HepG2 (cell line): ENCODE results near the gene ACVR2A. TPM values are rescaled to one million over a fixed set of nuclear protein-coding genes. Genes with fewer than 3 reads are reported as not detected.

Experiments used
- BCL6 ChIP-seq: IDR thresholded peaks from 2 replicates; pipeline ENCODE4 v1.6.1; 2016; ENCODE audit warnings: missing genetic modification reagents, missing compliant biosample characterization
- CCAR2 ChIP-seq: fragments of 200-400 bp; formaldehyde crosslinking; optimal IDR thresholded peaks from 2 replicates; pipeline ENCODE3; 2018; ENCODE audit warnings: low read depth, mild to moderate bottlenecking, low read length, moderate library complexity
- FOXJ3 ChIP-seq: sonication (generic); formaldehyde crosslinking; IDR thresholded peaks from 2 replicates; pipeline ENCODE4 v1.4.0; 2020; ENCODE audit warnings: missing genetic modification reagents, mild to moderate bottlenecking, borderline replicate concordance
- FOXK2 ChIP-seq: fragments of 450-650 bp; IDR thresholded peaks from 2 replicates; pipeline ENCODE4 v1.6.1; 2016
- FUBP1 ChIP-seq: sonication (generic); formaldehyde crosslinking; IDR thresholded peaks from 2 replicates; pipeline ENCODE4 v1.5.1; 2020; ENCODE audit warnings: missing genetic modification reagents, mild to moderate bottlenecking, borderline replicate concordance
- MEIS1 ChIP-seq: sonication (generic); formaldehyde crosslinking; IDR thresholded peaks from 2 replicates; pipeline ENCODE4 v1.9.0; 2021; ENCODE audit warnings: mild to moderate bottlenecking, missing genetic modification reagents, moderate library complexity, borderline replicate concordance
- TBL1XR1 ChIP-seq: fragments of 150-350 bp; IDR thresholded peaks from 2 replicates; pipeline ENCODE4 v1.6.1; 2014; ENCODE audit warnings: borderline replicate concordance, low read length; ENCODE audit not compliant: partially characterized antibody
- U2AF2 ChIP-seq: fragments of 200-400 bp; formaldehyde crosslinking; IDR thresholded peaks from 2 replicates; pipeline ENCODE4 v1.6.1; 2017; ENCODE audit warnings: low read depth, mild to moderate bottlenecking, low read length
- ZBTB33 ChIP-seq: sonication (generic); formaldehyde crosslinking; IDR thresholded peaks from 2 replicates; pipeline ENCODE4 v1.4.0; 2020; ENCODE audit warnings: missing genetic modification reagents
- ZNF33B ChIP-seq: sonication (generic); formaldehyde crosslinking; IDR thresholded peaks from 2 replicates; pipeline ENCODE4 v1.5.1; 2020; ENCODE audit warnings: mild to moderate bottlenecking, missing genetic modification reagents
- ZNF343 ChIP-seq: sonication (generic); formaldehyde crosslinking; IDR thresholded peaks from 2 replicates; pipeline ENCODE4 v1.4.0; 2020; ENCODE audit warnings: mild to moderate bottlenecking, missing genetic modification reagents
- ZNF512B ChIP-seq: sonication (generic); formaldehyde crosslinking; IDR thresholded peaks from 2 replicates; pipeline ENCODE4 v1.5.1; 2020; ENCODE audit warnings: missing genetic modification reagents, mild to moderate bottlenecking, borderline replicate concordance
- ZNF598 ChIP-seq: sonication (generic); formaldehyde crosslinking; IDR thresholded peaks from 2 replicates; pipeline ENCODE4 v1.5.1; 2020; ENCODE audit warnings: mild to moderate bottlenecking, missing genetic modification reagents, borderline replicate concordance
- ZNF781 ChIP-seq: sonication (generic); formaldehyde crosslinking; IDR thresholded peaks from 2 replicates; pipeline ENCODE4 v1.5.1; 2020; ENCODE audit warnings: borderline replicate concordance, mild to moderate bottlenecking, missing genetic modification reagents; ENCODE audit errors: not compliant biosample characterization
- polyA plus RNA-seq, 8 experiments: library from polyadenylated mRNA; depleted of rRNA in 3 of 8; stranded (reverse) in 7 of 8; unstranded in 1 of 8; fragments of >200 nt; fragmentation: Illumina TruSeq in 4 of 8; extraction: Trizol in 4 of 8; gene quantifications; 2 replicates each; pipeline versions ENCODE4 v1.2.1 to v1.2.3, GENCODE V29; 2011 to 2016; ENCODE audit warnings: low read depth in 4 of 8, missing spikeins in 1 of 8, mixed read lengths in 1 of 8; ENCODE audit not compliant: insufficient read depth in 1 of 8
- total RNA-seq, 5 experiments: library from RNA; depleted of rRNA; stranded (reverse); fragments of >200 nt; fragmentation: Illumina TruSeq; extraction: Trizol; gene quantifications; 2 replicates each; pipeline ENCODE4 v1.2.3, GENCODE V29; 2016; ENCODE audit warnings: low read depth in 1 of 5
- TF ChIP-seq, protein P1 (sequence below): sonication (generic); formaldehyde crosslinking; IDR thresholded peaks from 2 replicates; pipeline ENCODE4 v1.5.1; 2020; ENCODE audit warnings: mild to moderate bottlenecking, moderate library complexity, missing genetic modification reagents
- TF ChIP-seq, protein P2 (sequence below): sonication (generic); formaldehyde crosslinking; IDR thresholded peaks from 2 replicates; pipeline ENCODE4 v1.4.0; 2020; ENCODE audit warnings: low read depth, missing genetic modification reagents

The ACVR2A gene
- total and polyA plus RNA-seq, 2 of the 13 experiments (the other 11 are each of a cell fraction or from before 2014, with no cell fraction given), result 8.3 to 18.0 TPM

- TF ChIP-seq FOXJ3 (CRISPR knock-in tag) (peak; percentile 97), MEIS1 (CRISPR knock-in tag) (no peak), ZBTB33 (CRISPR knock-in tag) (no peak), FUBP1 (CRISPR knock-in tag) (no peak), U2AF2 (no peak), FOXK2 (peak; percentile 40; the same call in 1 of the 2 replicates), TBL1XR1 (peak; percentile 69), ZNF781 (CRISPR knock-in tag) (no peak), ZNF512B (0 out of 2 replicates have a peak, but pooled peaks have one; percentile 65), ZNF598 (CRISPR knock-in tag) (no peak), ZNF343 (CRISPR knock-in tag) (no peak), CCAR2 (peak; percentile 63), ZNF33B (peak; percentile 56; the same call in 1 of the 2 replicates), BCL6 (peak; percentile 95)
- TF ChIP-seq, protein P1, sequence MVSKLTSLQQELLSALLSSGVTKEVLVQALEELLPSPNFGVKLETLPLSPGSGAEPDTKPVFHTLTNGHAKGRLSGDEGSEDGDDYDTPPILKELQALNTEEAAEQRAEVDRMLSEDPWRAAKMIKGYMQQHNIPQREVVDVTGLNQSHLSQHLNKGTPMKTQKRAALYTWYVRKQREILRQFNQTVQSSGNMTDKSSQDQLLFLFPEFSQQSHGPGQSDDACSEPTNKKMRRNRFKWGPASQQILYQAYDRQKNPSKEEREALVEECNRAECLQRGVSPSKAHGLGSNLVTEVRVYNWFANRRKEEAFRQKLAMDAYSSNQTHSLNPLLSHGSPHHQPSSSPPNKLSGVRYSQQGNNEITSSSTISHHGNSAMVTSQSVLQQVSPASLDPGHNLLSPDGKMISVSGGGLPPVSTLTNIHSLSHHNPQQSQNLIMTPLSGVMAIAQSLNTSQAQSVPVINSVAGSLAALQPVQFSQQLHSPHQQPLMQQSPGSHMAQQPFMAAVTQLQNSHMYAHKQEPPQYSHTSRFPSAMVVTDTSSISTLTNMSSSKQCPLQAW, result peak; percentile 63; the same call in 1 of the 2 replicates
- TF ChIP-seq, protein P2, sequence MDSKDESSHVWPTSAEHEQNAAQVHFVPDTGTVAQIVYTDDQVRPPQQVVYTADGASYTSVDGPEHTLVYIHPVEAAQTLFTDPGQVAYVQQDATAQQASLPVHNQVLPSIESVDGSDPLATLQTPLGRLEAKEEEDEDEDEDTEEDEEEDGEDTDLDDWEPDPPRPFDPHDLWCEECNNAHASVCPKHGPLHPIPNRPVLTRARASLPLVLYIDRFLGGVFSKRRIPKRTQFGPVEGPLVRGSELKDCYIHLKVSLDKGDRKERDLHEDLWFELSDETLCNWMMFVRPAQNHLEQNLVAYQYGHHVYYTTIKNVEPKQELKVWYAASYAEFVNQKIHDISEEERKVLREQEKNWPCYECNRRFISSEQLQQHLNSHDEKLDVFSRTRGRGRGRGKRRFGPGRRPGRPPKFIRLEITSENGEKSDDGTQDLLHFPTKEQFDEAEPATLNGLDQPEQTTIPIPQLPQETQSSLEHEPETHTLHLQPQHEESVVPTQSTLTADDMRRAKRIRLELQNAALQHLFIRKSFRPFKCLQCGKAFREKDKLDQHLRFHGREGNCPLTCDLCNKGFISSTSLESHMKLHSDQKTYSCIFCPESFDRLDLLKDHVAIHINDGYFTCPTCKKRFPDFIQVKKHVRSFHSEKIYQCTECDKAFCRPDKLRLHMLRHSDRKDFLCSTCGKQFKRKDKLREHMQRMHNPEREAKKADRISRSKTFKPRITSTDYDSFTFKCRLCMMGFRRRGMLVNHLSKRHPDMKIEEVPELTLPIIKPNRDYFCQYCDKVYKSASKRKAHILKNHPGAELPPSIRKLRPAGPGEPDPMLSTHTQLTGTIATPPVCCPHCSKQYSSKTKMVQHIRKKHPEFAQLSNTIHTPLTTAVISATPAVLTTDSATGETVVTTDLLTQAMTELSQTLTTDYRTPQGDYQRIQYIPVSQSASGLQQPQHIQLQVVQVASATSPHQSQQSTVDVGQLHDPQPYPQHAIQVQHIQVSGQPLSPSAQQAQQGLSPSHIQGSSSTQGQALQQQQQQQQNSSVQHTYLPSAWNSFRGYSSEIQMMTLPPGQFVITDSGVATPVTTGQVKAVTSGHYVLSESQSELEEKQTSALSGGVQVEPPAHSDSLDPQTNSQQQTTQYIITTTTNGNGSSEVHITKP (CRISPR knock-in tag), result peak; percentile 61; the same call in 1 of the 2 replicates
Observed at GRCh38 chr2:147927053-147927588, 82.3 kb downstream of the ACVR2A start (continued).
